Kidney (tissue), 14 donors: ENCODE results near the gene C1QTNF1. TPM values are rescaled to one million over a fixed set of nuclear protein-coding genes. Genes with fewer than 3 reads are reported as not detected.
A peak's percentile ranks its signal among the peaks of the same experiment; 100 is the strongest.

Experiments used
- DNase-seq, 5 donors: peaks; one replicate each; pipeline ENCODE4 v3.0.0-alpha.2; 2013 to 2020
- FAIRE-seq: peaks from 2 replicates; lab custom pipeline; 2012; peaks lifted over from hg19 to GRCh38; lab: Jason Lieb, UNC
- H3K27ac ChIP-seq, 2 donors: one replicate each; pipeline ENCODE4 v1.7.0; 2013; ENCODE audit warnings: low read depth in 2 of 2, low read length in 2 of 2, inconsistent platforms in 1 of 2
- H3K27me3 ChIP-seq: one replicate; pipeline ENCODE4 v1.7.1; 2013; ENCODE audit warnings: low read length, inconsistent platforms; ENCODE audit not compliant: control insufficient read depth, insufficient read depth
- H3K36me3 ChIP-seq, 3 donors: one replicate each; pipeline versions ENCODE4 v1.7.0 to v1.7.1; 2013; ENCODE audit warnings: low read length in 3 of 3, control low read depth in 1 of 3, inconsistent platforms in 1 of 3; ENCODE audit not compliant: insufficient read depth in 3 of 3, control insufficient read depth in 2 of 3
- H3K4me1 ChIP-seq, 3 donors: one replicate each; pipeline versions ENCODE4 v1.7.0 to v1.7.1; 2013; ENCODE audit warnings: low read length in 3 of 3, inconsistent platforms in 1 of 3, low read depth in 1 of 3; ENCODE audit not compliant: control insufficient read depth in 2 of 3, insufficient read depth in 2 of 3
- H3K4me3 ChIP-seq, 3 donors: one replicate each; pipeline versions ENCODE4 v1.7.0 to v1.8.1; 2013; ENCODE audit warnings: low read length in 3 of 3, control low read depth in 1 of 3, inconsistent platforms in 1 of 3
- H3K9ac ChIP-seq, 3 donors: one replicate each; pipeline versions ENCODE4 v1.7.0 to v1.7.1; 2013; ENCODE audit warnings: low read length in 3 of 3, control low read depth in 1 of 3, inconsistent platforms in 1 of 3
- H3K9me3 ChIP-seq, 3 donors: one replicate each; pipeline versions ENCODE4 v1.7.0 to v1.7.1; 2013; ENCODE audit warnings: low read length in 3 of 3, control low read depth in 1 of 3, inconsistent platforms in 1 of 3; ENCODE audit not compliant: control insufficient read depth in 2 of 3, insufficient read depth in 1 of 3
- intact Hi-C: fragments of 100-400 bp; cut with DNase I; formaldehyde crosslinking; loops from one replicate; pipeline ENCODE4 v1.11.1; 2022
- polyA plus RNA-seq: library from polyadenylated mRNA; stranded (reverse); fragments of 350-450 nt; fragmentation: Illumina TruSeq; extraction: RNeasy Lipid Tissue Mini Kit (QIAGEN cat#74804); gene quantifications from one replicate; pipeline ENCODE4 v1.2.3, GENCODE V29; 2014; ENCODE audit warnings: low read depth, low replicate concordance; ENCODE audit not compliant: insufficient read depth
- total RNA-seq: library from RNA; stranded (reverse); fragmentation: NEBNext Ultra II Directional; extraction: Animal tissue kit (Norgen Biotek cat#: 25700); gene quantifications from one replicate; pipeline ENCODE4 v1.2.1, GENCODE V29; 2021
- TF ChIP-seq, protein P1 (sequence below): IDR thresholded peaks from 3 replicates; pipeline ENCODE4 v1.5.1; 2012; ENCODE audit warnings: mild to moderate bottlenecking, moderate library complexity, borderline replicate concordance; ENCODE audit not compliant: insufficient read depth; ENCODE audit errors: extremely low read depth
- donor health status: control.
- donor health status: control.
- donor health status: control.
- donor health status: control.
- donor health status: control.
- donor health status: DM: yes; HTN: yes; CAD: no.
- donor health status: Normal renal cell carcinoma (clear cell type).

Gene C1QTNF1
- total and polyA plus RNA-seq, 2 donors from 2014 or later, result 18.0 to 65.2 TPM

- H3K36me3 ChIP-seq, result peaks cover 0 to 12% (median 7%) of the 10 kb centered on the region in 3 donors
- H3K4me1 ChIP-seq, result peaks cover 0 to 8% (median 0%) of the 10 kb centered on the region in 3 donors
- TF ChIP-seq, protein P1, sequence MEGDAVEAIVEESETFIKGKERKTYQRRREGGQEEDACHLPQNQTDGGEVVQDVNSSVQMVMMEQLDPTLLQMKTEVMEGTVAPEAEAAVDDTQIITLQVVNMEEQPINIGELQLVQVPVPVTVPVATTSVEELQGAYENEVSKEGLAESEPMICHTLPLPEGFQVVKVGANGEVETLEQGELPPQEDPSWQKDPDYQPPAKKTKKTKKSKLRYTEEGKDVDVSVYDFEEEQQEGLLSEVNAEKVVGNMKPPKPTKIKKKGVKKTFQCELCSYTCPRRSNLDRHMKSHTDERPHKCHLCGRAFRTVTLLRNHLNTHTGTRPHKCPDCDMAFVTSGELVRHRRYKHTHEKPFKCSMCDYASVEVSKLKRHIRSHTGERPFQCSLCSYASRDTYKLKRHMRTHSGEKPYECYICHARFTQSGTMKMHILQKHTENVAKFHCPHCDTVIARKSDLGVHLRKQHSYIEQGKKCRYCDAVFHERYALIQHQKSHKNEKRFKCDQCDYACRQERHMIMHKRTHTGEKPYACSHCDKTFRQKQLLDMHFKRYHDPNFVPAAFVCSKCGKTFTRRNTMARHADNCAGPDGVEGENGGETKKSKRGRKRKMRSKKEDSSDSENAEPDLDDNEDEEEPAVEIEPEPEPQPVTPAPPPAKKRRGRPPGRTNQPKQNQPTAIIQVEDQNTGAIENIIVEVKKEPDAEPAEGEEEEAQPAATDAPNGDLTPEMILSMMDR, result no peak
- no peak overlapping the region for H3K9ac ChIP-seq
- FAIRE-seq, result no peak
- H3K9me3 ChIP-seq, result no peaks in the 10 kb centered on the region
- no peak overlapping the region for H3K4me3 ChIP-seq
- no peaks in the 10 kb centered on the region for H3K27me3 ChIP-seq
- DNase-seq, result peak in 2 of 5 donors; percentile 34 to 69
- no peak overlapping the region for H3K27ac ChIP-seq
- intact Hi-C loops, result no loop called here
Observed at GRCh38 chr17:78993981-78994671, 29.8 kb upstream of the C1QTNF1 start.

- Histone ChIP-seq H3K4me3 (no peak overlapping the region), H3K27ac (no peak overlapping the region), H3K4me1 (peaks cover 0 to 8% (median 0%) of the 10 kb centered on the region in 3 donors), H3K36me3 (peaks cover 0 to 12% (median 7%) of the 10 kb centered on the region in 3 donors), H3K9me3 (no peaks in the 10 kb centered on the region), H3K27me3 (no peaks in the 10 kb centered on the region), H3K9ac (no peak overlapping the region)
- DNase-seq, result peak in 2 of 5 donors; percentile 37 to 81
- TF ChIP-seq, protein P1, result no peak
- intact Hi-C loops, result no loop called here
- no peak for FAIRE-seq
Observed at GRCh38 chr17:78995022-78995760, 28.8 kb upstream of the C1QTNF1 start.

DNA sequence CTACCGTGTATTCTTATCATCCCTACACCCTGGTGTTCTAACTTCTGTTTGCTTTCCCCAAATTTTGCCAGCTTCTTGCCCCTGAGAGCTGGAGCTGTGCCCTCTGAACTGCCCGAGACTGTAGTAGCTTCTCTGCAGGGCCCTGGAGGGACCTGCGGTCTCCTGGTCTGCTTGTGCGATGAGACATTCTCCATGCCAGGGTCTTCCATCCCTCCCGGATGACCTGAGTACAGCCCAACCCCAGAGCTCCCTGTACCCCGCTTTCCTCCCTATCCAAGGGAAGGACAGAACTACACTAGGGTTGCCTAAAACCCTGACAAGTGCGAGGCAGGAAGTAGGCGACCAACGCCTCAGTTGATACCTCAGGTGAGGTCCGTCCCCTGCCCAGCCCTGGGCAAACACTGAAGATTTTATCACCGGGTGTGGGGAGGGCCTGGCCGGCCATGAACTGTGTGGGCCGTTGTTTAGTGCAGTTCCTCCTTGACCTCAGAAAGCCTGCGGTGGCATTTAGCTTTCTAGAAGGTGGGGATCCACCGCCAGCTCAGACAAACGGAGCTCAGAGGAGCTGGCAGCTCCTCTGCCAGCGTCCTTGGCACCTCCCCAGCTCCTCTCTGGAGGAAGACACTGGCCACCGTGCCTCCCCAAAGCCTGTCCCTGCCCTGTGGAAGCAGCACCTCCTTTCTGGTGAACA, 28.1 kb upstream of the C1QTNF1 start:
- peak in 1 of 5 donors; percentile 27 for DNase-seq
- intact Hi-C loops, result no loop called here
- peak overlapping the region in 1 of 2 donors; percentile 41 for H3K27ac ChIP-seq
- H3K4me3 ChIP-seq, result no peak overlapping the region
- no peak for FAIRE-seq
- H3K9ac ChIP-seq, result no peak overlapping the region
- H3K9me3 ChIP-seq, result no peaks in the 10 kb centered on the region
- H3K27me3 ChIP-seq, result no peaks in the 10 kb centered on the region
- H3K4me1 ChIP-seq, result peaks cover 0 to 8% (median 0%) of the 10 kb centered on the region in 3 donors
- peaks cover 0 to 9% (median 7%) of the 10 kb centered on the region in 3 donors for H3K36me3 ChIP-seq
- TF ChIP-seq, protein P1, result no peak
